PC-9 (cell line): ENCODE data around the gene POMT1.

Experiments
- EZH2 ChIP-seq: fragments of 200-600 bp; sonication (generic); IDR thresholded peaks from 2 replicates; pipeline ENCODE4 v1.8.0; 2017; ENCODE audit warnings: antibody characterized with exemption, low read depth
- TF ChIP-seq, protein P1 (sequence below): fragments of 200-600 bp; sonication (generic); conservative IDR thresholded peaks from 2 replicates; pipeline ENCODE4 v1.6.1; 2017; ENCODE audit warnings: mixed run types, antibody characterized with exemption, mild to moderate bottlenecking, moderate library complexity

DNA sequence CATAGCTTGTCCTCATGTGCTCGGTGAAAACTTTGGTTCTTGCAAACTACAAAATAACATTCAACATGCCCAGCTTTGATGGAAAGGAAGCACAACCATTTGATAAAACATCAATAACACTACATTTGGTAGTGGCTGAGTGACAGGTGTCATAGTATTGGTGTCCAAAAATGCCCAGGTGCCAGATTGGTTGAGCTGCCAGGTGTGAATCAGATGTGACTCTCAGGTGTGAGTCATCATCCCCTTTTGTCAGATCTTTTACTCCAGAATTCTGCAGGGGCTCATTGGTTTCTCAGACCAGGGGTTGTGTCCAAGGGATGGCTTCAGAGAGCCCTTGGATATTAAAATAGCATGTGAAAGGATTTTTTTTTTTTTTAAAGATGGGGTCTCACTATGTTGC, 22.5 kb upstream of the POMT1 start:
- TF ChIP-seq, protein P1, sequence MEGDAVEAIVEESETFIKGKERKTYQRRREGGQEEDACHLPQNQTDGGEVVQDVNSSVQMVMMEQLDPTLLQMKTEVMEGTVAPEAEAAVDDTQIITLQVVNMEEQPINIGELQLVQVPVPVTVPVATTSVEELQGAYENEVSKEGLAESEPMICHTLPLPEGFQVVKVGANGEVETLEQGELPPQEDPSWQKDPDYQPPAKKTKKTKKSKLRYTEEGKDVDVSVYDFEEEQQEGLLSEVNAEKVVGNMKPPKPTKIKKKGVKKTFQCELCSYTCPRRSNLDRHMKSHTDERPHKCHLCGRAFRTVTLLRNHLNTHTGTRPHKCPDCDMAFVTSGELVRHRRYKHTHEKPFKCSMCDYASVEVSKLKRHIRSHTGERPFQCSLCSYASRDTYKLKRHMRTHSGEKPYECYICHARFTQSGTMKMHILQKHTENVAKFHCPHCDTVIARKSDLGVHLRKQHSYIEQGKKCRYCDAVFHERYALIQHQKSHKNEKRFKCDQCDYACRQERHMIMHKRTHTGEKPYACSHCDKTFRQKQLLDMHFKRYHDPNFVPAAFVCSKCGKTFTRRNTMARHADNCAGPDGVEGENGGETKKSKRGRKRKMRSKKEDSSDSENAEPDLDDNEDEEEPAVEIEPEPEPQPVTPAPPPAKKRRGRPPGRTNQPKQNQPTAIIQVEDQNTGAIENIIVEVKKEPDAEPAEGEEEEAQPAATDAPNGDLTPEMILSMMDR = no peak
- no peak for TF ChIP-seq EZH2
